Measurements from ENCODE around the gene EXOSC7. TPM values are rescaled to one million over a fixed set of nuclear protein-coding genes. Genes with fewer than 3 reads are reported as not detected.

EXOSC7 gene
- total and polyA plus RNA-seq, 7 donors: 16.2 to 44.3 (median 30.3) TPM

DNA sequence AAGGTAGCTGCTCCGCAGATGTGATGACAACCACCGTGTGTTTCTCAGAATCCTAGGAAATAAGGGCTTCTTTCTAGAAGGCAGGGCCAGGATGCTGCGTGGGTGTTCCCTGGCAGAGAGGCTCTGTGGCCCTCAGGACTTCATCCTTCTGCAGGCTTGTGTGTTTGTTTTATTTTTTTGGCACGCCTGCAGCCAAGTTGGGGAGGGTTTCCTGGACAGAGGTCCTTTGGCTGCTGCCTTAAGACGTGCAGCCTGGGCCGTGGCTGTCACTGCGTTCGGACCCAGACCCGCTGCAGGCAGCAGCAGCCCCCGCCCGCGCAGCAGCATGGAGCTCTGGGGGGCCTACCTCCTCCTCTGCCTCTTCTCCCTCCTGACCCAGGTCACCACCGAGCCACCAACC, 50.0 kb downstream of the EXOSC7 start, which contains the start of gene CLEC3B:
TSS of gene CLEC3B (plus strand) at position 266 of the 400 bp plus-strand sequence. CDS start at position 326, 60 bp downstream.
- peak within 1 kb of the TSS; percentile 34 to 78 (median 66) for H3K27ac ChIP-seq
- peak; percentile 80 for DNase-seq
- 35 to 45% methylated on average over 13 of the region's 13 CpGs for WGBS, 2 donors
- intact Hi-C loops (cut with DNase I): no loop called here
- H3K4me1 ChIP-seq: peaks cover 0 to 68% (median 35%) of the 10 kb centered on the region in 4 donors
- TF ChIP-seq, protein P1, sequence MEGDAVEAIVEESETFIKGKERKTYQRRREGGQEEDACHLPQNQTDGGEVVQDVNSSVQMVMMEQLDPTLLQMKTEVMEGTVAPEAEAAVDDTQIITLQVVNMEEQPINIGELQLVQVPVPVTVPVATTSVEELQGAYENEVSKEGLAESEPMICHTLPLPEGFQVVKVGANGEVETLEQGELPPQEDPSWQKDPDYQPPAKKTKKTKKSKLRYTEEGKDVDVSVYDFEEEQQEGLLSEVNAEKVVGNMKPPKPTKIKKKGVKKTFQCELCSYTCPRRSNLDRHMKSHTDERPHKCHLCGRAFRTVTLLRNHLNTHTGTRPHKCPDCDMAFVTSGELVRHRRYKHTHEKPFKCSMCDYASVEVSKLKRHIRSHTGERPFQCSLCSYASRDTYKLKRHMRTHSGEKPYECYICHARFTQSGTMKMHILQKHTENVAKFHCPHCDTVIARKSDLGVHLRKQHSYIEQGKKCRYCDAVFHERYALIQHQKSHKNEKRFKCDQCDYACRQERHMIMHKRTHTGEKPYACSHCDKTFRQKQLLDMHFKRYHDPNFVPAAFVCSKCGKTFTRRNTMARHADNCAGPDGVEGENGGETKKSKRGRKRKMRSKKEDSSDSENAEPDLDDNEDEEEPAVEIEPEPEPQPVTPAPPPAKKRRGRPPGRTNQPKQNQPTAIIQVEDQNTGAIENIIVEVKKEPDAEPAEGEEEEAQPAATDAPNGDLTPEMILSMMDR (IDR thresholded peaks at IDR 0.05): no peak
- TF ChIP-seq EP300 (IDR thresholded peaks at IDR 0.05) (no peak), POLR2AphosphoS5 (IDR thresholded peaks at IDR 0.05) (peak in 3 of 4 donors; percentile 21 to 29 (median 26)), POLR2A (IDR thresholded peaks at IDR 0.05) (no peak)
- H3K9me3 ChIP-seq: no peaks in the 10 kb centered on the region
- no peaks in the 10 kb centered on the region for H3K27me3 ChIP-seq
- H3K4me3 ChIP-seq: peak within 1 kb of the TSS in 3 of 4 donors; percentile 18 to 32 (median 23)
- no peaks in the 10 kb centered on the region for H3K36me3 ChIP-seq

DNA sequence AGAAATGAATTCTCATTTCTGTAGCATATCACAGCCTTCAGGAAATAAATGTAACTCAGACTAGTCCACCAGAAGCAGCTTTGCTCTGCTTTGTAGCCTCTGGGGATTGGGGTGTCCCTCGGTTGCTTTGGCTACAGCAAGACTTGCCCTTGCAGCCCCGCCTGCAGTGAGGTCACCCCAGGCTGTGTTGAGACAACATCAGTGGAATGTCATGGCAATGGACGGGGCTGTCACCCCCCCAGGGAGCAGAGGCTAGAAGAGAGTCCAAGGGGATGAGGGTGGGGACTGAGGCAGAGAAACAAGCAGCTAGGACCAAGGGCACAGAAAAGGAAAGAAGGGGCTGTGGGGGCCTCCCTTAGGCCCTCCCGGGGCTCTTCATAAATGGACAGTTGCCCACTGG, 50.9 kb downstream of the EXOSC7 start:
- Histone ChIP-seq H3K27me3 (no peaks in the 10 kb centered on the region), H3K36me3 (no peaks in the 10 kb centered on the region), H3K27ac (peak overlapping the region; percentile 34 to 78 (median 66)), H3K9me3 (no peaks in the 10 kb centered on the region), H3K4me3 (peak overlapping the region in 2 of 4 donors; percentile 18 to 32), H3K4me1 (peaks cover 0 to 65% (median 31%) of the 10 kb centered on the region in 4 donors)
- TF ChIP-seq POLR2A (IDR thresholded peaks at IDR 0.05) (no peak), EP300 (IDR thresholded peaks at IDR 0.05) (no peak), POLR2AphosphoS5 (IDR thresholded peaks at IDR 0.05) (peak in 2 of 4 donors; percentile 24 to 38)
- TF ChIP-seq, protein P1 (IDR thresholded peaks at IDR 0.05): no peak
- 43 to 60% methylated on average over 4 of the region's 4 CpGs for WGBS, 2 donors
- intact Hi-C loops (cut with DNase I): no loop called here
- DNase-seq: peak; percentile 85

DNA sequence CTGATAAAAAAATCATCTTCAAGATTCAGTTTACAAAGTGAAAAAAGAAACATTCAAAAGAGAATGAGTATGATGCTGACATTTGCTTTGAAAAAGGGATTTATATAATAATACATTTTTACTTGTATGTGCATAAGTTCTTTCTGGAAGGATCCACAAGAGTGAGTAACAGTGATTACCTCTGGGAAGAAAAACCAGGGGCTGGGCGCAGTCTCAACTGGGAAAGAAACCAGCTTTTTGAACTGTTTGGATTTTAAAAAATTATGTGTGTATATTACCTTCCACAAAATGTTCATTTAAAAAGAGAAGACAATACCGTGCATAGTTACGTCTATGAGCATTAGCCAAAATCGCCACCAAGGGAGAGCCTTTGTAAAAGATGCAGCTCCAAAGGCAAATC, 51.4 kb downstream of the EXOSC7 start:
- DNase-seq: no peak
- TF ChIP-seq EP300 (IDR thresholded peaks at IDR 0.05) (no peak), POLR2A (IDR thresholded peaks at IDR 0.05) (no peak), POLR2AphosphoS5 (IDR thresholded peaks at IDR 0.05) (no peak)
- TF ChIP-seq, protein P1 (IDR thresholded peaks at IDR 0.05): no peak
- H3K4me1 ChIP-seq: peaks cover 0 to 65% (median 31%) of the 10 kb centered on the region in 4 donors
- H3K27ac ChIP-seq: peak overlapping the region; percentile 34 to 78 (median 66)
- no peaks in the 10 kb centered on the region for H3K9me3 ChIP-seq
- peak overlapping the region in 1 of 4 donors; percentile 32 for H3K4me3 ChIP-seq
- intact Hi-C loops (cut with DNase I): no loop called here
- H3K36me3 ChIP-seq: no peaks in the 10 kb centered on the region
- no peaks in the 10 kb centered on the region for H3K27me3 ChIP-seq
- WGBS, 2 donors: 86 to 92% methylated on average over 4 of the region's 4 CpGs

DNA sequence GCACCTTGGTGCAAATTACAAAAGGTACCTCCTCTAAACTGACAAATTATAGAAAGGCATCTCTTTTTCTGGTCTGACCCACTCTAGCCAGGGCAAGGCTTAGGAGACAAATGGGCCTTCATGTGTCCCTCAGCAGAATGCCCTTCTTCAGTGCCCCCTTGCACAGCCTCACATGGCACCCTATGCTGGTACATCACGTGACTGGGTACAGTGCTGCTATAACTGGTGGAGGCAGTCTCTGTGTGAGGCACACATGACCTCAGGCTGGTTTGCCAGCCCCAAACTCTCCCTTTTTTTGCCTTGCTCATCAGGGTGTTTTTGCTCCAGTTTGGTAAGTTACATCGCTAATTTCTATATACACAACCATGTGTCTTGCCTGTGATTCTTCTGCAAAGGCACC, 53.2 kb downstream of the EXOSC7 start:
- no peak for TF ChIP-seq POLR2A (IDR thresholded peaks at IDR 0.05)
- TF ChIP-seq, protein P1 (IDR thresholded peaks at IDR 0.05): no peak
- no peak for TF ChIP-seq POLR2AphosphoS5 (IDR thresholded peaks at IDR 0.05)
- no peak for TF ChIP-seq EP300 (IDR thresholded peaks at IDR 0.05)
- DNase-seq: no peak
- peaks cover 0 to 67% (median 30%) of the 10 kb centered on the region in 4 donors for H3K4me1 ChIP-seq
- no peaks in the 10 kb centered on the region for H3K36me3 ChIP-seq
- 89 to 90% methylated on average over 2 of the region's 2 CpGs for WGBS, 2 donors
- H3K4me3 ChIP-seq: no peak overlapping the region
- H3K9me3 ChIP-seq: no peaks in the 10 kb centered on the region
- no peaks in the 10 kb centered on the region for H3K27me3 ChIP-seq
- intact Hi-C loops (cut with DNase I): no loop called here
- peak overlapping the region; percentile 11 to 78 (median 54) for H3K27ac ChIP-seq

DNA sequence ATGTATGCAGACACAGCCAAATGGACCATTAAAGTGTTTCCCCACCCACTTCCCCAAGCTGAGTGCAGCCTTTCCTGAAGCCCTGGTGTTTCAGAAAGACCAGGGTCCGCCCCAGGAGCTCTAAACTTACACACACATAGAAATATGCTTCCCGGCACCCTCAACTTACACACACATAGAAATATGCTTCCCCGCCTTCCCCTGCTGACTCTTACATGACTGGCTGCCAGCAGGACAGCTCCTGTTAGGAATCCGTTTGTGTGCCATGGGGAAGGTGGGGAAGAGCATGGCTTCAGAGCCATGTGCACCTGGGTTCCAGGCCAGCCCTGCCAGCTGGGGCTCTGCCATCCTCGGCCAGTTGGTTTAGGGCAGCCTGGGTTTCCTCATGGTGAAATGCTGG, 53.6 kb downstream of the EXOSC7 start:
- no peaks in the 10 kb centered on the region for H3K27me3 ChIP-seq
- TF ChIP-seq POLR2AphosphoS5 (IDR thresholded peaks at IDR 0.05) (no peak), POLR2A (IDR thresholded peaks at IDR 0.05) (no peak), EP300 (IDR thresholded peaks at IDR 0.05) (no peak)
- TF ChIP-seq, protein P1 (IDR thresholded peaks at IDR 0.05): no peak
- DNase-seq: no peak
- no peaks in the 10 kb centered on the region for H3K36me3 ChIP-seq
- intact Hi-C loops (cut with DNase I): no loop called here
- no peaks in the 10 kb centered on the region for H3K9me3 ChIP-seq
- H3K4me3 ChIP-seq: no peak overlapping the region
- peaks cover 0 to 64% (median 27%) of the 10 kb centered on the region in 4 donors for H3K4me1 ChIP-seq
- peak overlapping the region; percentile 11 to 78 (median 54) for H3K27ac ChIP-seq
- 82 to 84% methylated on average over 5 of the region's 5 CpGs for WGBS, 2 donors
